Activated T-helper 9 cell treated with anti-CD3 and anti-CD28 coated beads, Interleukin-2, amount 50 U/mL, for 16 hours (primary cell): Measurements from ENCODE around the gene TNNI3K.
"Not testable (repeated sequence)": the region's sequence is repeated elsewhere in the genome, so short reads cannot be mapped to it uniquely, and the experiment has no call there.

Source experiments
- DNase-seq: peaks from one replicate; pipeline ENCODE4 v3.0.0-alpha.2; 2020; ENCODE audit warnings: low read depth

Gene TNNI3K

GRCh38 chr1:74235153-74235552, at the start of gene TNNI3K:
Gene TNNI3K (plus strand): TSS chr1:74235387. CDS start chr1:74235452, 65 bp downstream.
- no peak for DNase-seq

DNA sequence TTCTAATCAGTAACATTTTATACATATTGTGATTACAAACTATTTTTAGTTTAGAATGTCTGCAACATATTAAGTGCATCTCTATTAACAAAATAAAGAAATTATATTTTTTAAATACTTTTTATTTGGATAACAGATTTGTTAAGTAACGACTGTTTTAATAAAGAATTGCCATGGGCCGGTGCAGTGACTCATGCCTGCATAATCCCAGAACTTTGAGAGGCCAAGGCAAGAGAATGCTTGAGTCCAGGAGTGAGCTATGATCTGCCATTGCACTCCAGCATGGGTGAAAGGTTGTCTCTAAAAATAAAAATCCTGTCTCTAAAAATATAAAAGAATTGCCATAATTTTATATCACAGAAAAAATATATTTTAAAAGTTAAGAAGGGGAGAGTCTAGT, 41.3 kb upstream of the TNNI3K start:
- no peak for DNase-seq

GRCh38 chr1:74195339-74195738, 39.8 kb upstream of the TNNI3K start:
- DNase-seq, result no peak

DNA sequence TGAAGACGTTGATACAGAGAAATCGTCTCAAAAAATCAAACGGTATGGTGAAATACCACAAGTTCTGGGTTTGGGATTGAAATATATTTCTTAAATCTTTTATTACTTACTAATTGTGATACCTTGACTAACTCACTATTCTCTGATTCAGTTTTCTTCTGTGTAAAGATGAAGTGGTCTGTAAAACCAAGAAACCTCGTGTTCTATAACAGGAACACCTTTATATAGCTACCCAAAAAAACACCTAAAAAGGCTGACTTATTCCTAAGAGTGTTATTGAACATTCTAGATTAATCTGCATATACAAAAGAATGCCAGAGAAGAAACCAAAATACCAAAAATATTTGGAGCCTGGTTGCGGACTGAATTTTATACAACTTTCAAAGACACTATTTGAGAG, 37.9 kb upstream of the TNNI3K start:
- no peak for DNase-seq

DNA sequence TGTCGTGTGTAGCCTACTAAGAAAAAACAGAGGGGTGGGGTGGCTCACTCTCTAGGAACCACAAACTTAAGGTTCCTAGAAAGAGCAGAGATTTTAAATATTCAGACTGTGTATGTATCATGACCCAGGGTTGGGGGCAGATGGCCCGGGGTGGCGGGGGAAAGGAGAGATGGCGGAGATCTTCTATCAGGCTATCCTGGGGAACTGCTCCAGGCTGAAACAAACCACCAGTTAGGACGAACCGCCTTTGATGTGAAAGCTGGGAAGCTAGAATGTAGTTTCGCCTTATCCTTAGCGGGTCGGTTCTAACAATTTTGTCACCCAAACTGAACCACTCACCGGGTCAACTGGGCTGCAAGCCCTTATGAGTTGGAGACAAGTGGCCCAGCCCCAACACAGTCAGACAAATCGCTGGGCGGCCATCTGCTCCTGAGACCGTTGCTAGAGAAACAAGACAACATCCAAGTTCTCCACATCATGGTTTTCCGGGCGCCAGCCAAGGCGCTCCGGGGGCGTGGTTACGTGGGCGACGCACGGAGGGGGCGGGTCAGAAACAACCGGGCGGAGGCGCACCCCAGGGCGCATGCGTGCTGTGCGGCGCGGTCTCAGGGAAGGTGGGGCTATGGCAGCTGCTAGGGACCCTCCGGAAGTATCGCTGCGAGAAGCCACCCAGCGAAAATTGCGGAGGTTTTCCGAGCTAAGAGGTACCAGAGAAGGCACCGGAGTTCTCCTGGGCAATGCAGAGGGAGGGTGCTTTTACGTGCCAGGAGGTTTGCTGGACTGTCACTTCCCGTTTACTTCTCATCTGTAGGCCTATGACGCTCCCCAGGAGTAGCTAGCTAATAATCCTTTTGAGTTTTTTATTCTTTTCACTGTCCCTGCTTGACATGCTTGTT, 37.3 kb upstream of the TNNI3K start, which contains the start of the genes FPGT and LRRIQ3:
FPGT (plus strand) TSS at position 586 of the 896 bp plus-strand sequence; CDS start at position 623, 37 bp downstream.
LRRIQ3 (minus strand) TSS at position 520 of the 896 bp plus-strand sequence. CDS start 14,492 bp downstream, outside the sequence.
- DNase-seq, result peak; percentile 92

- no peak for DNase-seq
Measured at GRCh38 chr1:74199504-74199903, 35.7 kb upstream of the TNNI3K start.

GRCh38 chr1:74205266-74205665, 29.9 kb upstream of the TNNI3K start:
- DNase-seq, result no peak

GRCh38 chr1:74215229-74215628, 20.0 kb upstream of the TNNI3K start:
- DNase-seq, result no peak

DNA sequence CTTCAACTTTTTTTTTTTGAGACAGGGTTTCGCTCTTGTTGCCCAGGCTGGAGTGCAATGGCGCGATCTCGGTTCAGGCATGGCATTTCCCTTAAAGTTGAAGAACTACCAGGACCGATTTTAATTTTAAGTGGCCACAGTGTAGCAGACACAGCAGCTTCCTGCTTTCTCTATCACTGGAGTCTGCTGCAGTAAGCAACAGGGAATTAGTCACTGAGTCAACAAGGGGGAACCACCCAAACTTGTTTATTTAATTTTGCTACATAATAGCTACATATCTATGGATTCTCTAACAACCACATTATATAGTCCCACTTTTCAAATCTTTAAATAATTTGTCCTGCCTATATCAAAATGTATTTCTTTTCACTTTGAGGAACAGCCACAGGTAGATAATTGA, 12.5 kb upstream of the TNNI3K start:
- no peak for DNase-seq

DNA sequence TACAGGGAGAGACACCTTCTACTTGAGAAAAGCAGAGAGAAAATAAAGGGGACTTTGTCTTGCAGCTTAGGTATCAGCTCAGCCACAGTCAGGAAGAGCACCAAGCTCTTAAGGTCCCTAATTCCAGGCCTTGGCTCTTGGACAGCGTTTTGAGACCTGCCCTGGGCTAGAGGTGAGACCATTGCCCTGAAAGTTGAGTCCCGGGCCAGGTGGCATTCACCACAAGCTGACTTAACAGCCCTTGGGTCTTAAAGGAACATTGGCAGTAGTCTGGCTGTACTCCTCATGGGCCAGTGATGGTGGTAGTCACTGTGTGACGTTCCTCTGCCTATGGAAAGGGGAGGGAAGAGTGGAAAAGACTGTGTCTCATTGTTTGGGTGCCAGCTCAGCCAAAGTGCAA, 11.7 kb upstream of the TNNI3K start:
- no peak for DNase-seq

DNA sequence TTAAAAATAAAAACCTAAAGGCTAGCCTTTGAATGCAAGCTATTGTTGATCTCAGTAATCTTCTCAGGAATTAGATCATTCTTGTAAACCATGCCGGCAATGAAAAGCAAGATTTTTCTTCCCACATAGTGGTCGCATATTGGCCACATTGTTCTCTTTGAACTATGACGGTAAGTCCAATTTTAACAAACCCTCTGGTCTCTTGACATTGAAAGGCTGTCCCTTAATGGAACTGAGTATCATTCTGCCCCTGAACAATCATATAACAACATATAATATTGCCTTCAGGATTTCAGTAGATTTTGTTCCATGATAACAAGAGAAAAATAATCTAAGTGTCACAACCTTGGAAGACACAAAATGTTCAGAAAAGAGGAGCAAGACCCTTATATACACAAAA, 1.3 kb downstream of the TNNI3K start:
- no peak for DNase-seq

- DNase-seq, result no peak
Measured at GRCh38 chr1:74237035-74237434, 1.8 kb downstream of the TNNI3K start.

- no peak for DNase-seq
Measured at GRCh38 chr1:74237787-74238186, 2.6 kb downstream of the TNNI3K start.

DNA sequence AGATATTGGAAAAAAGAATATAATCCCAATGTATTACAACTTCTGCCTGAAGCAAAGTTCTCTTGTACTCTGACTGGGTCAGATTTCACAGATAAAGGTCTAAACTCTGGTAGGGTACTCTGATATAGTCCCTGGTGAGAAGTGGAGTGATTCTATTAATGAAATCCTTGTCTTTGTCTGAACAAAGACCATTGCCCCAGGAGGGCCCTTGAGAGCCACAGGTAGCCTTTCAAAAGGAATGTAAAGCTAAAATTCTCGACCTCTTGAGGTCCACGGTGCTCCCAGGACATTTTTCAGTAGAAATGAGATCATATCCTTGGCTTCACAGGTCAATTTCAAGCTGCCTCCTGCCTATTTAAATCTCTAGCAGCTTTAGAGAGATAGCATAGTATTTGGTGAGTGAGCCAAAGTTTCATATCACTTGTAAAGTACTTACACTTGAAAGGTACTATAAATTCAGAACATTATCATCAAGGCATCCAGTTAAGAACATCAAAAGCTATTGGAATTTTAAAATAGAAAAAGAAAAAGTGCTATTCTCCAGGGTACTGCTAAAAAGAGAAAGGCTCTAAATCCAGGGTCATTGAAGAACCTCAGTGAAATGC, 10.1 kb downstream of the TNNI3K start:
- no peak for DNase-seq

DNA sequence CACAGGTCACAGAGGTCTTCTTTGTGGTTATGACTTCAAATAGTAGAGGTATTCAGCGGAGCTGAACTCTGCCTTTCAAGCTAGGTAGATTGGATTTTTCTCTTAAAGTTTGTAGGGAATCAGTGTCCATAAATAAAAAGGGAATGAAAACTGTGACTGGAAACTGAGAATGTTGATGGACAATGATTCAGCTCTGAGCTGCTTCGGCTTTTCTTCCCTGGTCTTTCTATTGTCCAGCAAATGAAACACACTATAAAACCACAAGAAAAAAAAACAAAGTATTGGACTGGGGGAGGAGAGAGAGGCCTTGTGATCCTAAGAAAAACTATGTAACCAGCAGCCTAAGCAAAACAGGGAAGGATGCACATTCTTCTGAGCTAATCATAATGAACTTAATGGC, 11.1 kb downstream of the TNNI3K start:
- DNase-seq, result no peak

DNA sequence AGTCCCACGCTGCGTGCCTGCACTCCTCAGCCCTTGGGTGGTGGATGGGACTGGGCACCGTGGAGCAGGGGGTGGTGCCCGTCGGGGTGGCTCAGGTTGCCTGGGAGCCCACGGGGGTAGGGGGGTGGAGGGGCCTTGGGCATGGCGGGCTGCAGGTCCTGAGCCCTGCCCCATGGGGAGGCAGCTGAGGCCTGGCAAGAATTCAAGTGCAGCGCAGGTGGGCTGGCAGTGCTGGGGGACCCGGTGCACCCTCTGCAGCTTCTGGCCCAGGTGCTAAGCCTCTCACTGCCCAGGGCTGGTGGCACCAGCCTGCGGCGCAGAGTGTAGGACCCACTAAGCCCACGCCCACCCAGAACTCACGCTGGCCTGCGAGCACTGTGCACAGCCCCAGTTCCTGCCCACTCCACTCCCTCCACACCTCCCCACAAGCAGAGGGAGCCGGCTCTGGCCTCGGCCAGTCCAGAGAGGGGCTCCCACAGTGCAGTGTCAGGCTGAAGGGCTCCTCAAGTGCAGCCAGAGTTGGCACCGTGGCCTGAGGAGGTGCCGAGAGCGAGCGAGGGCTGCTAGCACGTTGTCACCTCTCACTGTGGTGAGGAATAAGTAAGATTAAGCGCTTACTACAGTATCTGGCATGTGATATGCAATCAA, 12.8 kb downstream of the TNNI3K start:
- DNase-seq, result no peak

DNA sequence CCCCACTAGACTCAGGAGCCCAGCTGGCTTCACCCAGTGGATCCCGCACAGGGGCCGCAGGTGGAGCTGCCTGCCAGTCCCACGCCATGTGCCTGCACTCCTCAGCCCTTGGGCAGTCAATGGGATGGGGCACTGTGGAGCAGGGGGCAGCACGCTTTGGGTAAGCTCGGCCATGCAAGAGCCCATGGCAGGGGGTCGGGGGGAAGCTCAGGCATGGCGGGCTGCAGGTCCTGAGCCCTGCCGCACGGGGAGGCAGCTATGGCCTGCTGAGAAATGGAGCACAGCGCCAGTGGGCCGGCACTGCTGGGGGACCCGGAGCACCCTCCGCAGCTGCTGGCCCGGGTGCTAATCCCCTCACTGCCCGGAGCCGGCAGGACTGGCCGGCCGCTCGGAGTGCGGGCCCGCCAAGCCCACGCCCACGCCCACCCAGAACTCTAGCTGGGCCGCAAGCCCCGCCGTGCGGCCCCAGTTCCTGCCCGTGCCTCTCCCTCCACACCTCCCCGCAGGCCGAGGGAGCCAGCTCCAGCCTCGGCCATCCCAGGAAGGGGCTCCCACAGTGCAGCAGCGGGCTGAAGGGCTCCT, 18.1 kb downstream of the TNNI3K start:
- not testable (repeated sequence) for DNase-seq

DNA sequence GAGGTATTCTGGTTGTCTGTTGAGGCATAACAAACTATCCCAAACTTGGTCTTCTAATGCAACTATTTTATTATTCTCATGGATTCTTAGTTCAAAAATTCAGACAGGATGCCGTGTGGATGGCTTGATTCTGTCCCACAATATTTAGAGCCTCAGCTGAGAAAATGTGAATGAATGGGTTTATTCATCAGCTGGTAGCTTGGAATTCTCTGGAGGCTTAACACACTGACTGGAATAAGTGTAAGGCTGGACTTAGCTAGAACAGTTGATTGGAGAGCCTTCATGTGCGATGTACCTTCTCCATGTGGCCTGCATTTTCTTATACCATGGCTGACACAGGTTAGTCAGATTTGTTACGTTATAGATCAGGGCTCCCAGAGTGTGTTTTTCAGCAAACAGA, 30.8 kb downstream of the TNNI3K start:
- DNase-seq, result no peak

DNA sequence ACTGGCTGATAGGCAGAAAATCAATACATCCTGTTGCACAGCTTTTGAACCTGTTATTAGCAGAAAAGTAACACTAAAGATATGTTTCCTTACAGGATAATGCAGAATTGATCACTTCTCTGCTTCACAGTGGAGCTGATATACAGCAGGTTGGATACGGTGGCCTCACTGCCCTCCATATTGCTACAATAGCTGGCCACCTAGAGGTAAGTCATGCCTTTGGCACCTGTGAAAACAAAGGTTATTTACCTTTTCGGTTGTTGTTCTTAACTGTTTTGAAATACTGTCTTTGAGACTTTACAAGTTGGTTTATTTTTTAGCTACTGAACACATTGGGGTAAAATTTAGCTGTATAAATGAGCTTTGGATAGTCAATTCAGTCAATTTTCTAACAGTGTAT, 36.3 kb downstream of the TNNI3K start:
- DNase-seq, result no peak

DNA sequence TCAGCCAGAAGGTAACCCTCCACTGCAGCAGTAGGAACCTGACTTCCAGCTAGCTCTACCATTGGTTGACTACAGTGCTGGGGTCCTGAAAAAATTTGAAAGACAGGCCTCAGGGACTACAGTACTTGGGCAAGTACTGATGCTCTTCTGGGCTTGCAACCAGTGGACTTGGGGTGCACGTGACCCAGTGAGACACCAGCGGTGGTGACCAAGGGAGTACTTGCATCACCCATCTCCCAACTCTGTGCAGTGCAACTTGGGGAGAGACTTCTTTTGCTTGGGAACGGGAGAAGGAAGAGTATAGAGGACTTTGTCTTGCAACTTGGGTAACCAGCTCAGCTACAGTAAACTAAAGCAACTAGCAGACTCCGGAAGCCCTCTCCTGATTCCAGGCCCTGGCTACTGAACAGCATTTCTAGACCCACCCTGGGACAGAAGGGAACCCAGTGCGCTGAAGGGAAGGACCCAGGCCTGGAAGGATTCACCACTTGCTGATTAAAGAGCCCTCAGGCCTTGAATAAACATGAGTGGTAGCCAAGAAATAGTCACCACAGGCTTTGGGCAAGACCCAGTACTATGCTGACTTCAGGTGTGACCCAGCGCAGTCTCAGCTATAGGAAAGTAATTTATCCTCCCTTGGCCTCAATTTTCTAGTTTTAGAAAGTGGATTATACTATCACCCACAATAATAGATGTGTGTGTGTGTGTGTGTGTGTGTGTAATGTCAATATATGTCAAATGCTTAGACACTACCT, 45.6 kb downstream of the TNNI3K start:
- DNase-seq, result no peak

- DNase-seq, result no peak
Measured at GRCh38 chr1:74286414-74286813, 51.2 kb downstream of the TNNI3K start.

DNA sequence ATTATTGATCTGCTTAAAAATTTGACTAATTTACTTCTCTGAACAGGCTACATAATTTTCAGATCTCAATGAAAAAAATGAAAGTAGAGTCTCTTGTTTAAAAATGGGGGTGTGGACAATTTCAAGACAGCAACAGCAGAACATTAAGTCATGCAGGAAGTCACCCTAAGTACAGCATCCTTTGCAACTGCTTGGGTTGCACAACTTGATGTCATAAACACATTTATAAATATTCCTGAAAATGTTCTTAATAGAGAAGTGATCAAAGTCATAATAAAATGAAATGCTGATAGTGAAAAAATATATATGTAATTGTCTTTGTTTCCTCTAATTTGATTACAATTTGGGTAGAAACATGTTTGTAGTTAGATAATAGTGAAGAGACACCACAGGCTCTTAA, 79.3 kb downstream of the TNNI3K start:
- no peak for DNase-seq
